HG03575 (cell line): ENCODE measurements around the gene CLK4.

ENCODE experiments used
- ATAC-seq: cut with Tn5 transposase; IDR thresholded peaks from one replicate; pipeline ENCODE4 v1.9.1; 2021; ENCODE audit not compliant: unreplicated experiment, insufficient number of reproducible peaks, low FRiP score; ENCODE audit errors: extremely low read depth

The CLK4 gene

DNA sequence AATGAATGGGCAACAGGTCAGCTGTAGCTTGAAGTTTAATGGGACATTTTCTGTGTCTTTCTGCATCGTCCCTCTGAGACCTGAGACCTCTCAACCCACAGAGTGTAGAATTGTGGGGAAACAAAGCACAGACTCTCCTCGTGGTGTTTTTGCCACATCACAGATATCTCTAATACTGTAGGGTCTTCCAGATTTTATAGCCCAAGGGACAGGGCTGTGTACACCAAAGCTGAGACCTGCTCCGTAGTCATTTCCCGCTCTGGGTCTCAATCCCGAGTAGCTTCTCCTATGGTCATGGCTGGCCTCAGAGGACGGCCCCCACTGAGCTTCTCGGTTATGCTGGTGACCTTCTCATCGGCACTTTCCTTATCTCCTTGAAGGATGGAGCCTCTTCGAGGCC, 14.9 kb upstream of the CLK4 start:
- no peak for ATAC-seq

DNA sequence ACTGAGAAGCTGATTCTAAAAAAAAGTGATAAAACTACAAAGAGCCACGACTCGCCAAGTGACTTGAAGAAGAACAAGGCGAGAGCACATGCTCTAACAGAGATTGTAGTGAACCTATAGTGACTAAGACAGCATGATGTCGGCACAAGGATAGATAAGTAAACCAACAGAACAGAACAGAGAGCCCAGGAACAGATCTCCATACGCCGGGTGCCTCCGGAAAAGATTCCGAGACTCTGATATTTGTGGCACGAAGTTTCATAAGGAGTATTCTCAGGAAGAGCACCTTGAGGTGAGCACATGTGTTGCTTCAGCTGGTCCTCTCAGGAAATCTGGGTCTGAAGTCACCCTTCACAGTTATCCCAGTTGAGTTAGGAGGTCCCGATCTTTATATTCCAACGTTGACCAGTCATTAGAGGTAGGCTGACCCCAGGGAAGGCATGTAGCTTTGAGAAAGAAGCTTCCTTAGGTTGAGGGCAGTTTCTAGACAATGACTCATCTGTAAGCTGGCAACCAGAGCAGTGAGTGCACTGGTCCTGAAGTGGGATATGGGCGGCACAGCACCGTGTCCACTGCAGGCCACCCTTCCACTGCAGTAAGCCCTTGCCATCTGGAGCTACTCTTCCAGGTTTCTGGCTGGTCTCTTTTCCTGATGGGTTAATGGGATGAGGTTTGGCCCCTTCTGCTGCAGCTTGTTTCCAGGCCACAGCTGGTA, 13.6 kb upstream of the CLK4 start:
- no peak for ATAC-seq

DNA sequence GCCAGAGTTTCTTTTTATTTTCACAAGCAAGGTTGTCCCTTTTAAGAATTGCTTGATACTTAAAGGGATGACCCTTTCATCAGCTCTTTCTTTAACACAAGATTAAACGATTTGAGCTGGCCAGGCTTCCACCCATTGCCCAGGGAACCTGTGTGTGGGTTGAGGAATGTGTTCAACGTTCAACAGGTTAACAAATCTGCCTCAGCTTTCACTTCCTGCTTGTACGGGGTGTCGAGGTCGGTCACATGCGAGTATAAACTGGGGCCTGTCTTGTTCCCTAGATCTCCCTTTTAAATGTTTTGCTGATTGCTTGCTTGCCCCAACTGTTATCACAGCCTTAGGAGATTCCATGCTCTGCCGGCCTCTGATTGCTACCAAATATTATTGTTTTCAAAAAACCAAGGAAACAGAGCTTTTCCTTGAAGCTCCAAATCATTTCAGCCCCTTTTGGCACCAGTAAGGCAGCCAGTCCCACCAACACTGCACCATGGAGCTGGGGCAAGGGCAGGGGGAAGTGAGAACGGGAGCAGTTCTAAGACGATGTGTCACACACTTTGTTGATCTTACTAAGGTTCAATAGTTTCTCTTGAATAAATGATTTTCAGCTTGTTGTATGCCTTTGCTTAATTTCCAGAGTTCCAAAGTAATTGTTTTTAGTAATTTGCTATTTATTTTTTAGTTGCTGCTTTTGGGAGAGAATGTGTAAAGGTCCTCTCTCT, 10.7 kb upstream of the CLK4 start:
- ATAC-seq: no peak

DNA sequence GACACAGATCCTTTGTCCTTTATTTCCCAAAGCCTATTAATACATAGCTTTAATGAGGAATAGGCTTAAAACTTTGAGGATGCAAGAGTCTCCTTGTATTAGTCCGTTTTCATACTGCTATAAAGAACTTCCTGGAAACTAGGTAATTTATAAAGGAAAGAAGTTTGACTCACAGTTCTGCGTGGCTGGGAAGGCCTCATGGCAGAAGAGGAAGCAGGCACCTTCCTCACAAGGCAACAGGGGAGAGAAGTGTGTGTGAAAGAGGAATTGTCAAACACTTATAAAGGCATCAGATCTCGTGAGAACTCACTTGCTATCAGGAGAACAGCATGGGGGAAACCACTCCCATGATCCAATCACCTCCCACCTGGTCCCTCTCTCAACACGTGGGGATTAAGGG, 5.4 kb upstream of the CLK4 start:
- ATAC-seq: no peak

DNA sequence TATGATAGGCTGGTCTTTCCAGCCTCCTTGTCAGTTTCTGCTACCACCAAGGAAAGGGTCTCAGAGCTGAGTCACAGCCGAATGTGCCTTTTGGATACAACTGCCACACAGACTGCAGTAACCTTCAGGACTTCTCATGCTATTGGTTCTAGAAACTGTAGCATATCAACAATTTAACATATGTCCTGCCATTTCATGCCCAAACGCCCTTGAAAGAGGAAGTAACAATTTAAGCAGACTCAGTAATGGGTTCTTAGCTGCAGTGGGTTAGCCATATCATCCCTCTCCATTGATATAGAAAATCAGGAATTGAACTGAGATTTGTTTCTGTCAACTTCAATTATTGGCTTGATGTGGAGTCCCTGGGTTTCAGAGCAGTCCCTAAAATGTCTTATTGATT, 4.1 kb upstream of the CLK4 start:
- no peak for ATAC-seq

DNA sequence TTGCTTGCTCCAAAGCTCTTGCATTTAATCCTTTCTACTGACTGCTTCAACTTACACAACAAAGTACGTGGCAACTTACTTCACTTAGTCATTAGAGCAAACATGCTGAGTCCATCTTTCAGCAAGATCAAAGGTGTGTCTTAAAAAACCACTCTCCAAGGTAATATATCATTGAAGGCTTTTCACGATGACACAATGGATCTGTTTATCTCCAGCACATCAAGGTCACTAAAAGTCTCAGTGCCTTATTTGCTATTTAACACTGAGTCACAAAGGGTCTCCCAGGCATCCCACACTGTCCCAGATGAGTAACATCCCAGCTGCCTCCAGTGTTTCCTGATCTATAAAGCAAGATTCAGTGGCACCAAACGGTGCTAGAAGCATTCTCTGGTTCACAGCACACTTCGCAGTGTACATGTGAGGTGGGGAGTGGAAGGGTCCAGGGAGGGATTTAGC, 3.7 kb upstream of the CLK4 start:
- no peak for ATAC-seq

DNA sequence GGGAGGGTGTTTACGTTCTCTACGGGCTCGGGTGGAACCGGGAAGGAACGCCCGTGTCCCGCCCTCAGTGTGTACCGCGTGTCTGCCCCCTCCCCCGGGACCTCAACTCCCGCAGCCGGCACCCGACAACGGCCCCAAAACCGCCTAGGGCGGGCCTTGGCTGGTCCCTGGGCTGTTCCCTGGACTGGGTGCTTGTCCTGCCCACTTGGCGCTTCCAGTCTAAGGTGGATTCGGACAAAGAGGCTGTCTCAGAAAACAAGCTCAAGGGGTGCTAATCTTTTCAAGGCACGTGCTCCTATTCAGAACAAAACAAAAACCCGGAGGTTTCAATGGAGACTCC, 379 bp upstream of the CLK4 start:
- ATAC-seq: no peak

DNA sequence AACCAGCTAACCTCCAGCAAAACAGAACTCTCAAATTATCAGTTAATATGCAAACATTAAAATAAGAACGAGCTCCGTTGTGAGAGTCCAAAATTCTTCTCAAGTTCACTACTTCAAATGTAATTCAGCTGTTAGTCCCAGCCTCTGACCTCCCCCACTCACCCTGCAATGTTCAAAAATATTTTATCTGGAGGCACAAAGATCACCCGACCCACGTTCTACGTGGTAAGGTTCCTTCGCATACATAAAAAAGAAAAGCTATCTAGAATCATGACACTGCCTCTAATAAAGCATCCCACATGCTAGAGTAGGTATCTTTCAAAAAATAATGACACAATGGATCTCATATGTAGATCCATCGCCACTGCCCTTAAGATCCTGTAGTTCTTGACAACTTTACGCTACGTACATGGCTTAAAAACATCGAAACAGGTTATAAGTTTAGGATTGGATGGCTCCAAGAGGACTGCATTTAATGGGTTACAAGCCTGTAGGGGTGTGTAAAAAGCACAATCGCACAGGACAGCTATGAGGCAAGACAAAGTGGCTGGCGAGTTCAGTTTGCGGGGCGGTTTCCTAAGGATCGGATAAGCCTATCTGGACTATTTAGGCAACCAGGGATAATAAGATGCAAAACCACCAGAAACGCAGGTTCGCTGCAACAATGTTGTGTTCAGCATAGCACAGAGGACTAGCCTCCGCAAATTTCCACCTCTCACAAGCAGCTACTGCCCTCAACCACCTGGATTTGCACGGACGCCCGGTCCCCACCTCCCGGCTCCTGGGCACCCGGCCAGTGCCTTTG, 969 bp downstream of the CLK4 start:
- no peak for ATAC-seq

DNA sequence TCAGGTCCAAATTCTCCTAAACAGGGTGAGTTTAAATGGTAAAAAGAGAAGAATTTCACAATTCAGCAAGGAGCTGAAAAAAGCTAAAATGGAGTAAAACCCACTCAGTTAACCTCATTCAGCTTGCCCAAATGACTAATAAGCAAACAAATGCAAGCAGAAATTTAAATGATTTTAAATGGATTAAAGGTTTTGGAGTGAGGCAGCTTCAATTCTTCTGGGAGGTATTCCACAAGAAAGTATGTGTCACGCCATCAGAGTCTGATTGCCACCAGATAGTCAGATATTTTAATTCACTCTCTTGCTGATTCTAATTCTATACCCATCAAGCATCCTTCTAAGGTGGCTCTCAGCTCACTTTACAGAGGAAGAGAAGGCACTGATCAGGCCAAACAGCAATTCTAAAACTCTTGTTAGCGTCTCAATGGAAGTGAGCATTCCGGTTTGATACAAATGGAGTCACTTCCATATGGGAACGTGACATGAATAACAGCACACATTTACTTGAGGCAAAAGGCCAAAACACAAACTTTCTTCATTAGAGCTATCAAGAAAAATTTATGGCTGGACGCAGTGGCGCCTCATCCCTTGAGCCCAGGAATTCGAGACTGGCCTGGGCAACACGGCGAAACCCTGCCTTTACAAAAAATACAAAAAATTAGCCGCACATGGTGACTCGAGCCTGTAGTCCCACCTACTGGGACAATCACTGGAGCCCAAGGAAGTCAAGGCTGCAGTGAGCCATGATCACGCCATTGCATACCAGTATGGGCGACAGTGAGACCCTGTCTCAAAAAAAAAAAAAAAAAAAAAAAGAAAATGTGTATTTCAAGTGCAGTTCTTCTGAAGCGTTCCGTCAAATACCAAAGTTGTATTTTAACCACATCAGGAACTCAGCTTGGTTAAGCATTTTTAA, 2.0 kb downstream of the CLK4 start:
- ATAC-seq: no peak

DNA sequence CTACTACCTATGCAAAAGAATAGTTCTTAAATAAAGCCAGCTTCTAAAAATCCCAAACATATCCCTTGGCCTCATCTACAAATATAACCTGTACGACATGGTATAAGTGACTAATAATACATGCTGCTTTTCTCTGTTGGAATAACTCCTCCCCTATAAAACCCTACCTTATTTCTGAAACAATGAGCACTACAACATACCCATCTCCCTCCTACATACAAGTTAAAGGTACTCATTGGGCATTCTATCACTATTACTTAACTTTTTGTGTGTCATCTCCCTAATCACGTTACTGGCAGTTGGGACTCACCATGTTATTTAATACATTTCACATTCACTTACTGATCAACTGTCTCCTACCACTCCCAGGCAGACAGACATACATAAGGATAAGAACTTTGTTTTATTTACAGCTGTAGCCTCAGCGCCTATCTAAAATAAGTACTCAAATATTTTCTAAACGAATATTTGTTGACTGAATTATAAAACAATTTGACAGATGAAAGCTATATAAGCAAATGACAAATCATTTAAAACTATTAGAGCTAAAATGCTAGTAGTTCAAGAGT, 4.1 kb downstream of the CLK4 start:
- ATAC-seq: no peak

DNA sequence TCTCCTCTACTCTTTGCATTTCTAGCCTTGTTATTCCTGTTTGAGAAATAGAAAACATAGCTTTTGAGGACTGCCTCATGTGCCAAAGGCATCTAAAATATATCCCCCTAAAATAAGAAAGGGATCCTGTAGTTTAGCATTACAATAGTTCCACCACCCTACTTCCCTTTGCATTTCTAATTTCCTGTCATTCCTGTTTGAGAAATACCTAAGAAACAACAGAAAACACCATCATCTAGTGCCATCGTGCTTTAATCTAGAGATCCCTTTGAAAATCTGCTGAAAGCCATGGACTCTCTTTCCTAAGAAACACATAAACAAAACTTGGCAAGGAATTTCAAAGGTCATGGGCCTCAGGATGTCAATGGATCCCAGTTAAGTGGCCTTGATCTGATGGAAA, 7.5 kb downstream of the CLK4 start:
- ATAC-seq: no peak

DNA sequence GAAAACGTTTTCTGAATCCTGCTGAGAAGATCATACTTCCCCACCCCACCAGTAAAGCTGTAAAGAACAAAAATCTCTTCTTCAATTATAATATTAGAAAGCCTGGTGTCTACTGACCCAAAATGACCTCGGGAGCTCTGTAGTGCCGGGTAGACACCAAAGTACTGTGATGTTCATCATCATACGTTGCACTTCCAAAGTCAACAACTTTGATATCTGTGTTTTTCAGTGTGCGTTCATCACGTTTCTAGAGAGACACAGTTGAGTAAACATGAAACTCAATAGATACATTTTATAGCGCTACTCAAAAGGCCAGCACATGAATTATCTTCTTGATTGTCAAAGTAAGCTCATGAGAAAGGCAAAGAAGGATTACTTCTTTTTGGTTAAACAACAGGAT, 14.6 kb downstream of the CLK4 start:
- no peak for ATAC-seq

DNA sequence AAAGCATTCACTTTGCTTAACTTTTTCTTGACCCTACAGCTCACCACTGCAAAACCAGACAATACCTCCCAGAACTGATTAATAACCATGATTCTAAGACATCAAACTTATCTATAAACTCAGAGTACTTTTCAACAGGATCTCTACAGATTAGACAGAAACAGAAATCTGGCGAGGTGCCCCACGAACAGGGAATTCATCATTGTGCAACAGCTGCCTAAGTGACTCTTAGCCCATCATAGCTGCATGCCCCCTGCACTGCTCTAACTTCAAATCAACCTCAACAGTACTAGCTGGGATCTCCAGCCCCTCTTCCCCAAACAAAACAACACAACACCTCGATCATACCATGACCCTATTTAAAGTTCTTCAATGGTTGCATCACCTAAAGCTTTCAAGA, 20.6 kb downstream of the CLK4 start:
- no peak for ATAC-seq

DNA sequence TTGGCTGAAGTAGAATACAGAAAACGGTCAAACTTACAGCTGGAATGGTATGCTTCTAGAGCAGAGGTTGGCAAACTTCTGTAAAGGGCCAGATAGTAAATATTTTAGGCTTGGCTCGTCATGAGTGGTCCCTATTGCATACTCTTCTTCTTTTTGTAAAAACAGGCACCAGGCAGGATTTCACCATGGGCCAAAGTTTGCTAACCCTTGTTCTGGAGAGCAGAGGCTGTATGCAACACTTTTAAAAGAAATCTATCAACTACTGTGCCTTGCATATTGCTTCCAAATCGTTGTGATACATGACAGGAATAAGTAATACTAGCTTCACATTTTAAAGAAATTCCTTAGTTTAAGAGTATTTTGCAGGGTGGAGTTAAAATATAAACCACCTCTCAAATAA, 21.1 kb downstream of the CLK4 start:
- ATAC-seq: no peak

DNA sequence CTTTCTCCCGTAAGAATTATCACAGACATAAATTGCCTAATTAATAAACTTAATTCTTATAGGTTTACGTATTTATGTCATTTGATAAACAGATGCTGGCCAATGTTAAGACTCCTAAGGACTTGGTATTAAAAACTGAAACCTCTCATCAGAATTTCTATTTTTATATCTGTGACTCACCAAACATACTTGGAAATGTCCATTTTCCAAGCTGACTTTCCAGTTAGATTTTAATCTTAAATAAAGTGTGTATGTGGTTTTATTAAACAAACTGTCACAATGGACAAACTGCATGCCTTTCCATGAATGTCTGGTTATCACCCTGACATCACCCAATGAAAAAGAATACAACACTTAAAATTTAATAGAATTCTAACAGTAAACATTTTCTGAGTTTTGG, 24.1 kb downstream of the CLK4 start:
- ATAC-seq: no peak

DNA sequence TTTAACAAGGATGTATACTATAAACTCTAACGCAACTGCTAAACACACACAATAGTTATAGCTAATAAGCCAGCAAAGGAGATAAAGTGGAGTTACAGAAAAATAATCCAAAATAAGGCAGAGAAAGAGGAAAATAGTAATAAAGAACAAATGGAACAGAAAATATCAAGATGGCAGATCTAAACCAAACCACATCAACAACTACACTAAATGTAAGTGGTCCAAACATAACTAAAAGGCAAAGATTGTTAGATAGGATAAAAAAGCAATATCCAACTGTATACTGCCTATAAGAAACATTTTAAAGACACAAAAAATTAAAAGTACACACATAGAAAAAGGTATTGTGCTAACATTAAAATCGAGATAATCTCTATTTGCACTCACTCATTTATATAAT, 31.1 kb downstream of the CLK4 start:
- ATAC-seq: no peak

DNA sequence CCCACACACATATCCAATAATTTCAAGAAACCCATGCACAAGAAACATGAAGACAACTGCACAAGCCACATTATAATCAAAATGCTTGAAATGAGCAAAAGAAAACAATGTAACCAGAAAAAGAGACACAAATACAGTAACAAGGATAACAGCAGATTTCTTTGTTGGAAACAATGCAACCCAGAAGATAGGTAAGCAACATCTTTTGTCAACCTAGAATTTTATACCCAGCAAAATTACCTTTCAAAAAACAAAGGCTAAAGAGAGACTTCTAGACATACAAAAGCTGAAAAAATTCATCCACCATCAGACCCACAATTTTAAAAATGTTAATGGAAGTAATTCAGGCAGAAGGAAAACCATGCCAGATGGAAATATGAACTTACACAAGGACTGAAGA, 31.7 kb downstream of the CLK4 start:
- no peak for ATAC-seq

DNA sequence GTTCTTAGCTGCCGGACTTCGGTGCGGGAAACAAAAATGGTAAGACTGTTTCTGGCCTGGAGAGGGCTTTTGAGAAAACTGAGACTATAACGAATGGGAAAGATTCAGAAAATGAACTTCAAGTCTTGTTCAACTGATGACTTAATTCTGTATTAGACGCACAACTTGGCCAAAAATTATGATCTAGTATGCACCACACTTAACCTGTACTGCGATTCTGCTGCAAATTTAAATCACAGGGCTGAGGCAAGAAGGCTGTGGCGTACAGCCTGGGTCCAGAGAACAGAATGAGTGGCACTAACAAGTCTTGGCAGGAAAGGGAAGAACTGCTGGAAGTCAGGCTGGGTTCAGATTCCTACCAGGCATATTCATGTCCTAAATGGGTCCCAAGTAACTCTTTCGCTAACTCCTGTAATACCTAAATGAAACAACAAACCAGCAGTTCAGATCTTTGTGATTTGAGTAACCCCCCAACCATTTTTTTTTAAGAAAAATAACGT, 35.9 kb downstream of the CLK4 start:
- ATAC-seq: no peak
